NOMO-1 treated with DMSO at 0.1 percent for 48 hours (cell line): ENCODE data around the gene APOOL.
"Not testable (repeated sequence)": the region's sequence is repeated elsewhere in the genome, so short reads cannot be mapped to it uniquely, and the experiment has no call there.

Experiments used
- DNase-seq: peaks from one replicate; lab custom pipeline; 2025; ENCODE audit not compliant: unreplicated experiment; lab: John Stamatoyannopoulos, UW

Gene APOOL

DNA sequence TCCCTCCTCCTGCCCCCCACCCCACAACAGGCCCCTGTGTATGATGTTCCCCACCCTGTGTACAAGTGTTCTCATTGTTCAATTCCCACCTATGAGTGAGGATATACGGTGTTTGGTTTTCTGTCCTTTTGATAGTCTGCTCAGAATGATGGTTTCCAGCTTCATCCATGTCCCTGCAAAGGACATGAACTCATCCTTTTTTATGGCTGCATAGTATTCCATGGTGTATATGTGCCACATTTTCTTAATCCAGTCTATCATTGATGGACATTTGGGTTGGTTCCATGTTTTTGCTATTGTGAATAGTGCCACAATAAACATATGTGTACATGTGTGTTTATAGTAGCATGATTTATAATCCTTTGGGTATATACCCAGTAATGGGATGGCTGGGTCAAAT is 73.6 kb downstream of the APOOL start:
- DNase-seq: not testable (repeated sequence)

DNA sequence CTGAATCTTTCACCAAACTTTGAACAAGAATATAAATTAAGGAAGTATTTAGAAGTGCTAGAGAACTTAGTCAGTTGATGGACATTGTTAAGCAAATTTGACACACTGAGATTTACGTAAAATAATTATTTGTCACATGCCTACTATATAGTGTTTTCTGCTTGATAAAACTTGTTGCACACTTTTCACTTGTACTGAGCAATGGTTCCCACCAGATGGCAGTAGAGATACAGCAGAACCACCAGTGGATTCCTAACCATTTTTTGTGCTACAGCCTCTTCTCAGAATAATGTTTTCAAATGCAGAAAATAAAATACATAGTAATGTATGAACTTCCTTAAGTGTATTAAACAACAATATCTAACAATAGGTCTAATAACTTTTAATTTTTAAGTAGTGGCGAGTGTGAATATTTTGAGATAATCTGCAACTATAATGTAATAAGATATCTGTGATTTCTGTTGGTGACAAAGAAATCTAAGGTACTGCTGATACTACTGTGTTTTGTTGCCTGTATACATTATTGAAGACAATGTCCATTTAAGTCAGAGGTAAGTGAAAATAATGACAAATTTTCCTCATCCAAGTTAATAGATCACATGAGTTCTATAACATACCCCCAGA is 81.2 kb downstream of the APOOL start:
- peak; percentile 15 for DNase-seq

GRCh38 chrX:85089321-85089840 is 85.7 kb downstream of the APOOL start:
- no peak for DNase-seq

DNA sequence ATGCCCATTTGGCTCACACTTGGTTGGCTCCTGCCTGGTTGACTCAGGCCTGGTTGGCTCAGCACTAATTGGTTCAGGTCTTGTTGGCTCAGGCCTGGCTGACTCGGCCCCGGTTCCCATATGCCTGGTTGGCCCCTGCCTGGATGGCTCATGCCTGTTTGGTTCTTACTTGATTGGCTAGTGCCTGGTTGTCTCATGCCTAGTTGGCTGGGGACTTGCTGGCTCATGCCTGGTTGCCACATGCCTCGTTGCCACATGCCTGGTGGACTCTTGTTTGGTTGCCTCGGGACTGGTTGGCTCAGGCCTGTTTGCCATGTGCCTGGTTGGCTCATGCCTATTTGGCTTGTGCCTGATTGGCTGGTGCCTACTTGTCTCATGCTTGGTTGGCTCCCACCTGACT is 103.7 kb downstream of the APOOL start:
- no peak for DNase-seq

DNA sequence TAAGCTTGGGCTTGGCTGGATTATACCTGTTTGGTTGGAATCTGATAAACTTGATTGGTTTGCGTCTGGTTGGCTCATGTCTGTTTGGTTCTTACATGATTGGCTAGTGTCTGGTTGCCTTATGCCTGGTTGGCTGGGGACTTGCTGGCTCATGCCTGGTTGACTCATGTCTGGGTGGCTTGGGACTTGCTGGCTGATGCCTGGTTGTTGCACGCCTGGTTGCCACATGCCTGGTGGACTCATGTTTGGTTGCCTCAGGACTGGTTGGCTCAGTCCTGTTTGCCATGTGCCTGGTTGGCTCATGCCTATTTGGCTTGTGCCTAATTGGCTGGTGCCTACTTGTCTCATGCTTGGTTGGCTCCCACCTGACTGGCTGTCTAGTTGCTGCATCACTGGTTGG is 104.5 kb downstream of the APOOL start:
- DNase-seq: no peak

DNA sequence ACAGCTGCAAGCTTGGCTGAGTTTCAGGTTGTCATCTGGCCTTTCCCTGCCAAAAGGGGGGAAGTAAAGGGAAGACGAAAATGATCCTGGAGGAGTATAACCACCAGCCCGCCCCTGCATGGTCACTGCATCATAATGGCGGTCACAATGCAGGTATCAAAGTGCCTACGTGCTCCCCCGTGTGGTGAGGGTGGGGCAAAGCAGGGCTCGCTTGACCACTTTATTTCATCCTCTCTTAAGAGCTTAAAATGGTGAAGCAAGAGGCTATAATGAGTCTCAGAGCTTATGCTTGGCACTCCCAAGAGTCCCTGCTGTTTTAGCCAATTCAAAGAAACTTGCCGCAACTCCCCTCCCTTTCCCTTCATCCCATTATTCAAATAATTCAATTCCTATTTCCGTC is 105.6 kb downstream of the APOOL start:
- DNase-seq: no peak

DNA sequence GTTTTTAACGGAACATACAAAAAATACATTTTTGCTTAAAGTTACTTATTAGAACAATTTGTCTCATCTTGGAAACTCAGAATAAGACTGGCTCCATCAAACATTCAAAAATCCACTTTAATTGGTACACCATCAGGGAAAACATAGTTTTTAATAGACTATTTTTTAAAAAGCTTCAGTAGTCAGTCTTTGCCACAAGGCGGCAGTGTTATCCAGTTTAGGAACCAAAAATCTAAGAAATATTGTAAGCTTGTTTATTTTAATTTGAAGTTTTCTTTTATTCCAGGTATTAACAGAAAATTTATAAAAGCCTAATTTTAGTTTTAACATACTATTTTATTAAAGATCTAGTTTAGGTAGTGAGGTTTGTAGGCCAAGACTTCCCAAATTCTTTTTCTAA is 107.7 kb downstream of the APOOL start:
- no peak for DNase-seq

DNA sequence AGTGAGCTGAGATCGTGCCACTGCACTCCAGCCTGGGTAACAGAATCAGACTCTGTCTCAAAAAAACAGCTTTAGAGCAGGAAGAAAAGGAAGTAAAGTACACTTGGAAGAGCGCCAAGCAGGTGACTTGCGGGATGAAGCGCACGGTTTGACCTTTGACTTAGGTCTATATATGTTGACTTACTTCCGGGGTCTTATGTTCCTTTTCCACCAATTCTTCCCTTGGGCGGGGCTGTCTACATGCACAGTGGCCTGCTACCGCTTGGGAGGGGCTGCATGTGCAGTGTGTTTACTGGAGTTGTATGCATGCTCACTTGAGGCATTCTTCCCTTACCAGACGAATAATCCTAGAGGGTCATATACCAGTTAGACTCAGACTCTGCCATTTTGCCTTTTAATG is 108.6 kb downstream of the APOOL start:
- DNase-seq: no peak

GRCh38 chrX:85113746-85114145 is 110.1 kb downstream of the APOOL start:
- DNase-seq: no peak

DNA sequence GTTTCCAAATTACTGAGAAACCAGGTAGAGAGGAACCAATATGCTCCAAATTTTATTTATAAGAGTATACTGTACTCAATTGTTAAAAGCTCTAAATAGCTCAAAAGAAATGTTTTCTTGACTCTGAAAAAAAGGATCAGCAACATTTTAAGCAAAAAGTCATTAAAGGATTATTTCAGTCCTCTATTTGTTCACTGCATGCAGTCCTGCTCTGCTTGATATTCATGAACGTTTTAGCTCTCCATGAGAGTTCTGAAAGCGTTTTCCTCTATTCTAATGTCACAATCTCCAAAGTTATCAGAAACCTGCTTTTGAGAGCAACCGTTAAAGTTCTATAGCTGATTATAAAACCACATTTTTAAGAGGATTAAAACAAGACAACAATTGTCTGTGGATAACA is 110.5 kb downstream of the APOOL start:
- no peak for DNase-seq

DNA sequence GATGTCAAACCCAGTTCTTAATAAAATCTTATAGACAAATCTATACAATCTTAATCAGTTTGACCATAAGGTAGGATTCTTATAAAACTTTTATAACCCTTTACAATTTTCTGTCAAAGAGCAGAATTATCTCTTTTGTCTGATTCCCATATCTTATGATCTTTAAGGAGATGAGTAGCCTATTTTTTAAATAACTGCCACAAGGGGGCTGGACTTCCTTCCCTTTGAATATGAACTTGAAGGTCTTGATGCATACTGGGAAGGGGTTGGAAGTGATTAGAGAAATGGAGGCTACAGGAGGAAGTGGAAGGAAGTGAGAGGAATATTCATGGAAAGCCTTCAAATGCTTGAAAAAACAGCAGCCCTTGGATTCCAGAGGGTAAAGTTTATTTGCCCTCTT is 111.1 kb downstream of the APOOL start:
- no peak for DNase-seq

- no peak for DNase-seq
Observed at GRCh38 chrX:85115252-85115651, 111.6 kb downstream of the APOOL start.

DNA sequence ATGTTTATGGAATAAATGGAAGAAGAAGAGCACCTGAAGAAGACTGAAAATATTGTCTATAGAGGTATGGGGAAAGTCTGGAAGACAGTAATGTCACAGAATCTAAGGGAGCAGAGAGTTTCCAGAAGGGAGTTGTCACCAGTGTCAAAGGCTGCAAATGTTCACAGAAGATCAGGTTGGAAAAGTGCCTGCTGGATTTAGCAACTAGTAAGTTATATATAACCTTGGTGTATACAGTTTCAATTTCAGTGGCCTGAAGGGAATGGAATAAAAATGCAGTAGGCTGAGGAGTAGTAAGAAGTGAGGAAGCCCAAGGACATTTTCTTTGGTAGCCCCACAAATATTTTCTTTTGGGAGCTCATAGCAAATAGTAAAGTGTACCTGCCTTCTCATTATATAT is 132.7 kb downstream of the APOOL start:
- DNase-seq: no peak

DNA sequence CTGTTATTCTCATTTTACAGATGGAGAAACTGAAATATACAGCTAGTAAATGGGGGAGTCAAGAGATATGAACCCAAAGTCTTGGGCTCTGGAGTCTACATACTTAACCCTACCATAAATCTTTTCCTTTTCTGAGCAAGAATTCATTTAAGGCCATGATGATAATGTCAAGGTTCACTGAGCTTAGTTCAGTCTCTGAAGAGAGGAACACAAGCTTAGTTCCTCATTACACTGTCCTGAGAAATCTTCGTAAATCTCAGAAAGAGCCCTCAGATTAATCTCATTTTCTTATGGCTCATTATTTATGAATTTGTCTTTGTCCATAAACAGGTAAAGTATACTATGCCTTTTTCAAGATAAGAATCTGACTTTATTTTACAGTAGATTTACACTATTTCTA is 135.7 kb downstream of the APOOL start:
- no peak for DNase-seq

- DNase-seq: no peak
Observed at GRCh38 chrX:85140964-85141363, 137.3 kb downstream of the APOOL start.
